Activated naive CD4-positive, alpha-beta T cell treated with anti-CD3 and anti-CD28 coated beads for 36 hours (primary cell): ENCODE measurements around the gene VPS37C. TPM values are rescaled to one million over a fixed set of nuclear protein-coding genes. Genes with fewer than 3 reads are reported as not detected.
A peak's percentile ranks its signal among the peaks of the same experiment; 100 is the strongest.

Experiments
- CTCF ChIA-PET: fragments of 350-600 bp; sonication (Branson Sonifier 250); formaldehyde crosslinking; loops from one replicate; lab custom pipeline; 2021; ENCODE audit warnings: antibody characterized with exemption; lab: Charles Lee
- DNase-seq: peaks from one replicate; pipeline ENCODE4 v3.0.0-alpha.2; 2020
- H3K27ac Mint-ChIP-seq: one replicate; pipeline ENCODE4 v1.8.0; 2021; ENCODE audit warnings: mild to moderate bottlenecking, mixed read lengths
- H3K27me3 Mint-ChIP-seq: one replicate; pipeline ENCODE4 v1.8.0; 2021; ENCODE audit warnings: low read depth, mixed read lengths
- H3K36me3 Mint-ChIP-seq: one replicate; pipeline ENCODE4 v1.8.0; 2021; ENCODE audit warnings: low read depth, mixed read lengths
- H3K4me1 Mint-ChIP-seq: one replicate; pipeline ENCODE4 v1.8.0; 2021; ENCODE audit warnings: low read depth, mixed read lengths
- H3K4me3 Mint-ChIP-seq: one replicate; pipeline ENCODE4 v1.8.0; 2021; ENCODE audit warnings: mild to moderate bottlenecking, moderate library complexity, mixed read lengths
- H3K9me3 Mint-ChIP-seq: one replicate; pipeline ENCODE4 v1.8.0; 2021; ENCODE audit warnings: mixed read lengths
- intact Hi-C: fragments of 100-400 bp; cut with micrococcal nuclease; formaldehyde crosslinking; loops from one replicate; pipeline ENCODE4 v1.15.1; 2023
- total RNA-seq, 2 experiments: library from RNA; stranded (reverse); gene quantifications; one replicate each; pipeline ENCODE4 v1.2.3, GENCODE V29; 2021

VPS37C gene
- total RNA-seq, 2 experiments from 2014 or later: 8.5 to 8.9 TPM

DNA sequence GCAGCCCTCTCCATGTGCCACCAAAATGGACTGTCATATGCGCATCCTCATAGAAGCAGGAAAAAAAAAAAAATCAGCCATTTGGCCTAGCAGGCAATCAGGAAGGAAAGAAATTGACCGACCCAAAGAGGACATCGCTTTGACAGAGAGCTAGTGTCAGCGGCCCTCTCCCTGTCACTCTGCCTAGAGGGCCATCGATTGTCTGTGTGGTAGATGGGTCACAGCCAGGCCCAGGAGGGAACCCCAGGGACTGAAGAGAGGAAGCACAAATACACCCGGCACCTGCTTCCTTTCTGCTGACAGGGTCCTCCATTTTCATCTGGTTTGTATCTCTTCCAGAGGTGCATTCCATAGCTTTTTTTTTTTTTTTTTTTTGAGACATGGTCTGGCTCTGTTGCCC is 21.8 kb downstream of the VPS37C start:
- Mint-ChIP-seq H3K27ac (no peak overlapping the region), H3K4me1 (peaks cover 7% of the 10 kb centered on the region), H3K9me3 (no peaks in the 10 kb centered on the region), H3K27me3 (no peaks in the 10 kb centered on the region), H3K36me3 (peaks cover 5% of the 10 kb centered on the region), H3K4me3 (no peak overlapping the region)
- intact Hi-C loops: no loop called here
- DNase-seq: no peak
- CTCF ChIA-PET: interaction anchor here (0.7 to 2.5 kb wide), 5 partner anchors 11 to 254 kb away, joined by 3 to 12 read pairs (median 5); no protein-coding TSS in a partner anchor

DNA sequence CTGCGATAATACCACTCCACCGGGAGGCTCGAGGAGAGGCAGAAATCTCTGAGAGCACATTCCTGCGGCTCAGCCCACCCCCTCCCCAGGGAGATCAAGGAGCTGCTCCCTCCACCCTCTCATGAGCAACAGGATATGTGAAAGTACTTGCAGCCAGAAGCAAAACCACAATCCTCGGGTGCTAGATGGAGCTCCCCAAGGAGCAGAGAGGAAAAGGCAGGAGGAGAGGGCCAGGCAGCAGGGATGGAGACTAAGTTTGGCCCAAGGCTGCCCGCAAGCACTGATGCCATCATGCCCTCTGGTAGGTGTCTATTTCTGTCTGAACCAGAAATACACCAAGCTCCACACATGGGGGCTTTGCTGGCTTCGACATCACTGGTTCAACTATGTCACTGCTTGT is 22.3 kb downstream of the VPS37C start:
- peaks cover 5% of the 10 kb centered on the region for H3K36me3 Mint-ChIP-seq
- H3K27ac Mint-ChIP-seq: no peak overlapping the region
- no peaks in the 10 kb centered on the region for H3K27me3 Mint-ChIP-seq
- no peak for DNase-seq
- peaks cover 7% of the 10 kb centered on the region for H3K4me1 Mint-ChIP-seq
- CTCF ChIA-PET: interaction anchor here (1.0 to 2.5 kb wide), 4 partner anchors 10 to 308 kb away, joined by 3 to 12 read pairs (median 8); no protein-coding TSS in a partner anchor
- no peaks in the 10 kb centered on the region for H3K9me3 Mint-ChIP-seq
- H3K4me3 Mint-ChIP-seq: no peak overlapping the region
- intact Hi-C loops: no loop called here

DNA sequence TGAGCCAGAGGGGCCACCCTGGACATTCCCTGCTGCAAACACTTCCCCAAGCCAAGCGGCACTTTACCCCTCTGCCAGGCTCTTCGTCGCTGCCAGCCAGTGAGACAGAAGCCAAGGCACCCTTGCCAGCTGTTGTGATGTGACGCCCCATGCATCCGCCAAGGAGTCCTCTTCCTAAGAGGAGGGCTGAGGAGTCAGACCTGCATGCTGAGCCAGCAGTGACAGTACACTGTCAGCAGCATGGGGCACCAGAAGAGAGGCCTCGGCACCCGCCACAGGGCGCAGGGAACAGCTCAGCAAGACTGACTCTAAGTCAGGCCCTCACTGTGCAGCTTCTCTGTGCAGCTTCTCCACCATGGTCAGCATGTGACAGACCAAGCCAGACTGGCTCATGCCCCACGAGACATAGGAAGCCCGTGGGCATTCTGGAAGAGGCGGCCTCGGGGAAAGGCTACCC is 26.4 kb downstream of the VPS37C start:
- Mint-ChIP-seq H3K27ac (no peak overlapping the region), H3K27me3 (no peaks in the 10 kb centered on the region)
- intact Hi-C loops: no loop called here

DNA sequence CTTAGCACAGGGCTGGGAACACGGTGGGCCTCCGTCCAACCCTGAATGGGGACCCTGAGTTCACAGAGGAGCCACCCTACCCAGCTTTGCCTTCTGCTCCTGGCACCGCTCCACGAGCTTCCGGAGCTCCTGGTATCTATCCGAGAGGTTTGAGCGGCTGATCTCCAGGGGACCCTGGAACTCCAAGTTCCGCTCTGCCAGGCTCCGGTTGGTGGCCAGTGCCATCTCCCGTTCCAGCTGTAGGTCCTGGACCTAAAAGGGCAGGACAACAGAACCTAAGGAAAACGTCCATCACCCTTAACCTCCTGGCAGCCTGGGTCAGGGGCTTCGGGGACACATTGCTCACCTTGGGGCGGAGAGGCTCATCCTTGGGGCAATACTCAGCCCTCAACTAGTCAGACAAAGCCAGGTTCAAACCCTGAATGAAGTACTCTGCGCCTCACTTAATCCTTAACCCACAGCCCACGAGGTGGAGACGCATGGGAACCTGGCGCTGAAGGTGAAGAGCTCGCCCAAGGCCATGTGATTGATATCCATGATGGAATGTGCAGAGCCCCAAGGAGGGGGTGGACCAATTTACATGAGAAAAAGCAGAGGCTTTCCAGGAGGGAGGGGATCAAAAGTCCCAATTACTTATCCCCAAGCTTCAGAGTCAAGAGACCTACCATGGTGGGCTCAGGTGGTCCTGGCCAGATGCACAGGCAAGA is 27.1 kb downstream of the VPS37C start:
- Mint-ChIP-seq H3K27ac (no peak overlapping the region), H3K36me3 (peaks cover 5% of the 10 kb centered on the region), H3K9me3 (no peaks in the 10 kb centered on the region), H3K4me1 (peaks cover 13% of the 10 kb centered on the region), H3K27me3 (no peaks in the 10 kb centered on the region), H3K4me3 (no peak overlapping the region)
- DNase-seq: no peak
- intact Hi-C loops: no loop called here
- CTCF ChIA-PET: no interaction called here

More for the DNA sequence above, 26.4 kb downstream of the VPS37C start:
- Mint-ChIP-seq H3K4me3 (no peak overlapping the region), H3K36me3 (peaks cover 5% of the 10 kb centered on the region), H3K4me1 (peaks cover 8% of the 10 kb centered on the region), H3K9me3 (no peaks in the 10 kb centered on the region)
- DNase-seq: no peak
- CTCF ChIA-PET: interaction anchor here (2.1 kb wide), 1 partner anchor 53 kb away, joined by 7 read pairs; no protein-coding TSS in a partner anchor

DNA sequence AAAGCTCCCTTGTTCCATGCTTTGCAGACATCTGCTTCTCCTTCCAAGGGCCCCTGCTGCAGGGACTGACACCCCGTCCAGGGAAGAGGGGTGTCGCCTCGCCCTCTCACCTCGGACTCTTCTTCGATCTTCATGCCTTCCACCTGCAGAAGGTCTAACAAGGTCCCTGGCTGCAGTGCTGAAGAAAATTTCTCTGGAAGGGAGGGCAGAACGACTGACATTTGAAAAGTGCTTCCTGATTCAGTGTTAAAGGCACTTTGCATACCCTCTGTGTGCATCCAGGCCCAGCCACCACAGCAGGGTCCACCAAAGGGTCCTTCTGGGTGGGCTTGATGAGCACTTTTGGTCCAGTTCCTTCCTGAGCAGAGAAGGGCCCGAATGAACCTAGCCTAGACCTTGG is 28.1 kb downstream of the VPS37C start:
- Mint-ChIP-seq H3K4me3 (no peak overlapping the region), H3K27me3 (no peaks in the 10 kb centered on the region), H3K27ac (no peak overlapping the region), H3K36me3 (peaks cover 5% of the 10 kb centered on the region), H3K4me1 (peaks cover 18% of the 10 kb centered on the region), H3K9me3 (no peaks in the 10 kb centered on the region)
- intact Hi-C loops: no loop called here
- CTCF ChIA-PET: interaction anchor here (0.8 to 1.4 kb wide), 3 partner anchors 8 to 163 kb away, joined by 3 to 4 read pairs (median 3); no protein-coding TSS in a partner anchor
- no peak for DNase-seq

DNA sequence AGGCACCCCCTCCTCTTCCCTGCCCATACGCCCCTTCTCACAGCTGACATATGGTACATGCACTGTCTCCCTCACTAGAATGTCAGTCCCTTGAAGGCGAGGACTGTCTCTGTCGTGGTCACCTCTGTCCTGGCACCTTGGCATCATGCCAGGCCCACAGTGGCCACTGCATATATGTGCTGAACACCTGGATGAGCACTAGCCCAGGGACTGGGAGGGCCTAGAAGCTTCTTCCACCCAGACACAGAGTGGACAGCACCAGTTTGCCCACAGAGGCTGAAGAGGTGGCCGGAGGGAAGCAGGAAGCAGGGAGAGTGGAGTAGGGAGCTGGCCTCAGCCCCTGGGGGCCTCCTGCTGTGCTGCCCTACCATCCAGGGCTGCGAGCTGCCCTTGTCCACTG is 28.6 kb downstream of the VPS37C start:
- Mint-ChIP-seq H3K27me3 (no peaks in the 10 kb centered on the region), H3K4me1 (peaks cover 18% of the 10 kb centered on the region), H3K27ac (no peak overlapping the region), H3K9me3 (no peaks in the 10 kb centered on the region), H3K4me3 (no peak overlapping the region), H3K36me3 (peaks cover 9% of the 10 kb centered on the region)
- DNase-seq: no peak
- CTCF ChIA-PET: interaction anchor here (0.8 to 1.4 kb wide), 3 partner anchors 9 to 163 kb away, joined by 3 to 4 read pairs (median 3); no protein-coding TSS in a partner anchor
- intact Hi-C loops: no loop called here

DNA sequence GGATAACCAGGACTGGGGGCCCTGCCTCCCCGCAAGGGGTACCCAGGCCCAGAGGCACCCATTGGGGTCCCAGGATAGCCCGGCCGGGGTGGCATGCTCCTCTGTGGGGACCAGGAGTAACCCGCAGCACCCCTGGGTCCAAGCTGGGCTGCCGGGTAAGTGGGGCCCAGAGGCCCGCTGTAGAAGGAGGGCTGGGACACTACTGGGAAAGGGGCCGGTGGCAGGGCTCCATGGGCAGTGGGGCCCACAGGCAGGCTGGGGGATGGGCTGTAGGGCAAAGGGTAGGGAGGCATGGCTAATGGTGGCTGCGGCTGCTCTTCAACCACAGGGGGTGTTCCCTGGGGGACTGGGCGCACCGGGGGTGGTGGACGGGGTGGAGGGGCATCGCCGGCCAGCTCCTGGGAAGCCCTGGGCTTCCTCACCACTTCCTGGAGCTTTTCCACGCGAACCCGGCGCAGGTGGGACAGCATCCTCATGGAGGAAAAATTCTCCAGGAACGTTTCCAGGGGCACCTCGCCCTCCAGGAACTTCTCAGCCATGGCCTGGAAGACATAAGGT is 29.1 kb downstream of the VPS37C start:
- CTCF ChIA-PET: interaction anchor here (0.8 to 1.4 kb wide), 3 partner anchors 9 to 162 kb away, joined by 3 to 4 read pairs (median 3); no protein-coding TSS in a partner anchor
- H3K4me1 Mint-ChIP-seq: peaks cover 19% of the 10 kb centered on the region
- H3K4me3 Mint-ChIP-seq: no peak overlapping the region
- H3K9me3 Mint-ChIP-seq: no peaks in the 10 kb centered on the region
- H3K36me3 Mint-ChIP-seq: peaks cover 7% of the 10 kb centered on the region
- intact Hi-C loops: no loop called here
- H3K27ac Mint-ChIP-seq: no peak overlapping the region
- DNase-seq: no peak
- no peaks in the 10 kb centered on the region for H3K27me3 Mint-ChIP-seq

DNA sequence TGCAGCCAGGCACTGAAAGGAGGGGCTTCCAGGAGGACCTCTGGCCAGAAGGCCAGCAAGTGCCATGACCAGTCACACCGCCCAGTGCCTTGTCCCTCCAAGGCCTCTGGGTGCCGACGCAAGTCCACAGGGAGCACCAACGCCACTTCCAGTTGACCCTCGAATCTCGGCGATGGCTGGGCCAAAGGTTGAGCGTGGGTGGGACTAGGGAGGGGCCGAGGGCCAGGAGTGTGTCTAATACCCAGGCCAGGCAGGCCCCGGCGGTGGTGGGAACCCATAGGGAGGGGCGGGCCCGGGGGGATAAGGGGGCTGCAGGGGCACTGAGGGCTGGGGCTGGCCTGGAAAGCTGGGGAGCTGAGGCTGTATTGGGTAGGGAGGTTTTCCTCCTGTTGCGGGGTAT is 29.6 kb downstream of the VPS37C start:
- Mint-ChIP-seq H3K4me1 (peaks cover 21% of the 10 kb centered on the region), H3K27me3 (no peaks in the 10 kb centered on the region), H3K4me3 (no peak overlapping the region), H3K9me3 (no peaks in the 10 kb centered on the region), H3K36me3 (peaks cover 10% of the 10 kb centered on the region), H3K27ac (no peak overlapping the region)
- intact Hi-C loops: no loop called here
- CTCF ChIA-PET: interaction anchor here (1.4 to 5.5 kb wide), 4 partner anchors 10 to 84 kb away, joined by 4 to 40 read pairs (median 11); no protein-coding TSS in a partner anchor
- no peak for DNase-seq

DNA sequence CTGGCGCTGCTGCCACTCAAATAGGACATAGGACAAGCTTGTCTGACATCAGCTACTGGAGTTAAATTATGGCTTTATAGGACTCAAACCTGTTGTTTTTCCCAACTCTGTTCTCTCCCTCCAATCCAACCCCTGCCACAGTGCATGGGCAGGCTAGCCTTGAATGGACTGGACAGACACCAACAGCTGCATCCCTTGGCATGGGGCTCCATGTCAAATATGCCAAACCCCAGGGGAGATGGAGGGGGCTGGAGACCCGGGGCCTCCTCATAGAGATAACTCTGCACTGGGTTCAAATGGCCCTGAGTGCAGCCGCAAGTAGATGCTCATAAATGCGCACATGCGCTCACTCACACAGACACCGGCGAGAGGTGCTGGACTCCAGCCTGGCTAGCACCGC is 30.0 kb downstream of the VPS37C start:
- intact Hi-C loops: no loop called here
- H3K27ac Mint-ChIP-seq: no peak overlapping the region
- H3K36me3 Mint-ChIP-seq: peaks cover 14% of the 10 kb centered on the region
- no peaks in the 10 kb centered on the region for H3K9me3 Mint-ChIP-seq
- no peaks in the 10 kb centered on the region for H3K27me3 Mint-ChIP-seq
- peaks cover 21% of the 10 kb centered on the region for H3K4me1 Mint-ChIP-seq
- CTCF ChIA-PET: interaction anchor here (0.9 to 5.5 kb wide), 6 partner anchors 50 to 216 kb away, joined by 3 to 40 read pairs (median 11); partner anchors contain the start of gene CD6
- no peak for DNase-seq
- H3K4me3 Mint-ChIP-seq: no peak overlapping the region

DNA sequence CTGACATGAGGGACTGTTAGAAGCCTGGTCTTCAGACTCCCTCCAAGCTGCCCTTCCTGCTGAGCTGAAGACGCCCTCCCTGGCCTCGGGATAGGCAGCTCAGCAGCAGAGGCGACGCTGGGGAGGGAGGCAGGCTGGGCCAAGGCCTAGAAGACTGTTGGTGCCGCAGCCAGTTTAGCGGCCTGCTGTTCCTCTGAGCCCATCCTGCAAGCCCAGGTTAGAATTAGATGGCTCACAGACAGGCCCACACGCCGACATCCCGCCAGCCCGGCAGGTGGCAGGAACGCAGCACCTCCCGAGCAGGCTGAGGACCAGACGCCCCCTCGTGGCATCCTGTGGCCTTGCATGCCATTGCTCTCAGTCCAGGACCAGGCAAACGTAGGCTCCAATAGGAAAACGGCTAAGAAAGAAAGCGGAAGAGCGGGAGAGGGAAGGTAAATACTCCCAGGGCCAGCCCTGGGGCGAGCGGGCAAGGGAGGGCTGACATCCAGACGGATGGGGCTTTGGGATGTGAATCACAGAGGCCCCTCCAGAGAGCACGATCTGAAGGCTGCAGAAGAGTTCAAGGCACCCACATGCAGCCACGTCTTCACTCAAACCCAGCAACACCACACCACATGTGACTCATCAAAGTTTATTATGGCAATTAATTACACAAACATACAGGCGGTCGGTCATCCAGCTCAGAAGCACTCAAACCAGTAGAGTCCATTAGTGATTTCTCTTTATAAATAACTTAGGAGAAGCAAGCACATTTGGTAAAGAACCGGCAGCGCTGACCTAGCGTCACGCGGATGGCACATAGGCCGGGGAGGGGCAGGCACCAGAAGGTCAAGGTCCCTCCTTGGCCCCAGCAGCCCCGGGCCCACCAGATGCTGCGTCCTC is 31.3 kb downstream of the VPS37C start:
- DNase-seq: peak; percentile 96
- Mint-ChIP-seq H3K36me3 (peaks cover 20% of the 10 kb centered on the region), H3K4me3 (peak overlapping the region; percentile 2), H3K4me1 (peaks cover 21% of the 10 kb centered on the region), H3K27me3 (no peaks in the 10 kb centered on the region), H3K9me3 (no peaks in the 10 kb centered on the region), H3K27ac (peak overlapping the region; percentile 50)
- CTCF ChIA-PET: interaction anchor here (0.6 to 5.5 kb wide), 31 partner anchors 9 to 298 kb away, joined by 3 to 40 read pairs (median 4); partner anchors contain the start of gene CD6
- intact Hi-C loops: loop anchor here (1.0 to 2.0 kb wide), 10 partner anchors 28 to 355 kb away; partner anchors contain the start of genes CD5, PRPF19 and VPS37C

DNA sequence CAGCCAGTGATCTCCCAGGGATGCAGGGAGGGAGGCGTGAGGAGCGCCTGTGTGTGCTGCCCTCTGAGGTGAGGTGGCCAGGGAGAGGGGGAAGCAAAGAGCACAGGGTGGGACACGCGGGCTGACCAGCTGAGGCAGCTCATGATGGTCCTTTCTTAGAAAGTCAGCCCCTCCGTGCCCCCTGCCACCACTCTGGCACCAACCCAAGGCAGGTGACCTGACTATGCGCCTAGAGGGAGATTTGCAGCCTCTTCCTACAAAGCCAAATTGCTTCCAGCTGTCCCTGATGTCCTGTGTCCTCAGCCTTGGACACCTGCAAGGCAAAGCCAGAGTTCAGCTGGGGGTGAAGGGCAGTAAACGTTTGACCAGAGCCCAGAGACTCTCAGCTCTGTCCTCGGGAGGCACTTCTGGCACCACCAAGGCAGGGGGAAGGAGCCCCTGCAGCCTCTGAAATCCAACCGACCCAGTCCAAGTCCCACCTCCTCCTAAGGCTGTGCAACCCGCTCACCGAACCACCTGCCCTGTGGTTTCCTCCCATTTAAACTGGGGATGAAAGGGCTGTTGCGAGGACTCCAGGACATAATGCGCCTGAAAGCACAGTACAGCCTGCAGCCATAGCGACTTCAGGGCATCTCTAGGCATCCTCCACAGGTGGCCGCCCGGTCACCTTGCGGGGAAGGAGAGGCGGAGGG is 32.1 kb downstream of the VPS37C start:
- H3K36me3 Mint-ChIP-seq: peaks cover 27% of the 10 kb centered on the region
- H3K27ac Mint-ChIP-seq: peak overlapping the region; percentile 50
- no peaks in the 10 kb centered on the region for H3K27me3 Mint-ChIP-seq
- peaks cover 21% of the 10 kb centered on the region for H3K4me1 Mint-ChIP-seq
- H3K4me3 Mint-ChIP-seq: no peak overlapping the region
- no peaks in the 10 kb centered on the region for H3K9me3 Mint-ChIP-seq
- no peak for DNase-seq
- intact Hi-C loops: loop anchor here (1.0 to 2.0 kb wide), 9 partner anchors 27 to 354 kb away; partner anchors contain the start of genes CD5 and PRPF19
- CTCF ChIA-PET: interaction anchor here (0.6 to 5.5 kb wide), 29 partner anchors 9 to 298 kb away, joined by 3 to 40 read pairs (median 5); partner anchors contain the start of gene CD6
